Kidney (tissue), 14 donors: ENCODE results near the gene FATE1. TPM values are rescaled to one million over a fixed set of nuclear protein-coding genes. Genes with fewer than 3 reads are reported as not detected.

Experiments
- DNase-seq, 5 donors: peaks; one replicate each; pipeline ENCODE4 v3.0.0-alpha.2; 2013 to 2020
- FAIRE-seq: peaks from 2 replicates; lab custom pipeline; 2012; peaks lifted over from hg19 to GRCh38; lab: Jason Lieb, UNC
- H3K27ac ChIP-seq, 2 donors: one replicate each; pipeline ENCODE4 v1.7.0; 2013; ENCODE audit warnings: low read depth in 2 of 2, low read length in 2 of 2, inconsistent platforms in 1 of 2
- H3K27me3 ChIP-seq: one replicate; pipeline ENCODE4 v1.7.1; 2013; ENCODE audit warnings: low read length, inconsistent platforms; ENCODE audit not compliant: control insufficient read depth, insufficient read depth
- H3K36me3 ChIP-seq, 3 donors: one replicate each; pipeline versions ENCODE4 v1.7.0 to v1.7.1; 2013; ENCODE audit warnings: low read length in 3 of 3, control low read depth in 1 of 3, inconsistent platforms in 1 of 3; ENCODE audit not compliant: insufficient read depth in 3 of 3, control insufficient read depth in 2 of 3
- H3K4me1 ChIP-seq, 3 donors: one replicate each; pipeline versions ENCODE4 v1.7.0 to v1.7.1; 2013; ENCODE audit warnings: low read length in 3 of 3, inconsistent platforms in 1 of 3, low read depth in 1 of 3; ENCODE audit not compliant: control insufficient read depth in 2 of 3, insufficient read depth in 2 of 3
- H3K4me3 ChIP-seq, 3 donors: one replicate each; pipeline versions ENCODE4 v1.7.0 to v1.8.1; 2013; ENCODE audit warnings: low read length in 3 of 3, control low read depth in 1 of 3, inconsistent platforms in 1 of 3
- H3K9ac ChIP-seq, 3 donors: one replicate each; pipeline versions ENCODE4 v1.7.0 to v1.7.1; 2013; ENCODE audit warnings: low read length in 3 of 3, control low read depth in 1 of 3, inconsistent platforms in 1 of 3
- H3K9me3 ChIP-seq, 3 donors: one replicate each; pipeline versions ENCODE4 v1.7.0 to v1.7.1; 2013; ENCODE audit warnings: low read length in 3 of 3, control low read depth in 1 of 3, inconsistent platforms in 1 of 3; ENCODE audit not compliant: control insufficient read depth in 2 of 3, insufficient read depth in 1 of 3
- CTCF ChIP-seq: IDR thresholded peaks from 3 replicates; pipeline ENCODE4 v1.5.1; 2012; ENCODE audit warnings: mild to moderate bottlenecking, moderate library complexity, borderline replicate concordance; ENCODE audit not compliant: insufficient read depth; ENCODE audit errors: extremely low read depth
- intact Hi-C: fragments of 100-400 bp; cut with DNase I; formaldehyde crosslinking; loops from one replicate; pipeline ENCODE4 v1.11.1; 2022
- polyA plus RNA-seq: library from polyadenylated mRNA; stranded (reverse); fragments of 350-450 nt; fragmentation: Illumina TruSeq; extraction: RNeasy Lipid Tissue Mini Kit (QIAGEN cat#74804); gene quantifications from one replicate; pipeline ENCODE4 v1.2.3, GENCODE V29; 2014; ENCODE audit warnings: low read depth, low replicate concordance; ENCODE audit not compliant: insufficient read depth
- total RNA-seq: library from RNA; stranded (reverse); fragmentation: NEBNext Ultra II Directional; extraction: Animal tissue kit (Norgen Biotek cat#: 25700); gene quantifications from one replicate; pipeline ENCODE4 v1.2.1, GENCODE V29; 2021
- donor health status: control.
- donor health status: control.
- donor health status: control.
- donor health status: control.
- donor health status: control.
- donor health status: DM: yes; HTN: yes; CAD: no.
- donor health status: Normal renal cell carcinoma (clear cell type).

FATE1 gene
- total and polyA plus RNA-seq, 2 donors from 2014 or later, result 0.52 TPM; not detected in 1

DNA sequence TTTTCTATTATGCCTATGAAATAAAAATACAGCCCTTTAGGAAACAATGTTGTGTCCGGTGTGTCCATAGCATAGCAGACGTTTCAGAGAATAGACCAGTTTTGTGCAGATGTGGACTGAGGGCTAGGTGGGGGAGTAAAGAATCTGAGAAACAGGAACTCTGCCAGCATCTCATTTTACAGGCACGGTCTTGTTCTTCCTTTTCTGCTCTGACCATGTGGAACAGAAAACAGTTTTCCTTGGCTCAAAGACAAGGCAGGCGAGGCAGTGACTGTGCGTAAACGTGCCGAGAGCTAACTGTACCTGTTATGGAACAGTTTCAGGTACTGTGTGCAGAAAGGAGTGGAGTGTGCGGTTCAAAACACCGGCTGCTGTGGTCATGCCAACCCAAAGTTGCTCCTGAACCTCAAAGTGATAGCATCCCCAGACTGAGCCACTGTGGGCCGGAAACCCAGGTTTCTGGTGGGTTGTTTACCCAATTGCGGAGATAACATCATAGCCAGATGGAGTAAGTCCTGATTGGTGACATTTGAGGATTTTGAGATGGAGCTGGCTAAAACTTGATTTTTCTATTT is 38.9 kb downstream of the FATE1 start:
- DNase-seq (peak in 2 of 5 donors; percentile 24 to 30), FAIRE-seq (no peak)
- Histone ChIP-seq H3K9ac (no peak overlapping the region), H3K9me3 (no peaks in the 10 kb centered on the region), H3K4me1 (peaks cover 0 to 3% (median 0%) of the 10 kb centered on the region in 3 donors), H3K4me3 (no peak overlapping the region), H3K27me3 (no peaks in the 10 kb centered on the region), H3K36me3 (no peaks in the 10 kb centered on the region), H3K27ac (no peak overlapping the region)
- no peak for TF ChIP-seq CTCF
- intact Hi-C loops, result no loop called here

DNA sequence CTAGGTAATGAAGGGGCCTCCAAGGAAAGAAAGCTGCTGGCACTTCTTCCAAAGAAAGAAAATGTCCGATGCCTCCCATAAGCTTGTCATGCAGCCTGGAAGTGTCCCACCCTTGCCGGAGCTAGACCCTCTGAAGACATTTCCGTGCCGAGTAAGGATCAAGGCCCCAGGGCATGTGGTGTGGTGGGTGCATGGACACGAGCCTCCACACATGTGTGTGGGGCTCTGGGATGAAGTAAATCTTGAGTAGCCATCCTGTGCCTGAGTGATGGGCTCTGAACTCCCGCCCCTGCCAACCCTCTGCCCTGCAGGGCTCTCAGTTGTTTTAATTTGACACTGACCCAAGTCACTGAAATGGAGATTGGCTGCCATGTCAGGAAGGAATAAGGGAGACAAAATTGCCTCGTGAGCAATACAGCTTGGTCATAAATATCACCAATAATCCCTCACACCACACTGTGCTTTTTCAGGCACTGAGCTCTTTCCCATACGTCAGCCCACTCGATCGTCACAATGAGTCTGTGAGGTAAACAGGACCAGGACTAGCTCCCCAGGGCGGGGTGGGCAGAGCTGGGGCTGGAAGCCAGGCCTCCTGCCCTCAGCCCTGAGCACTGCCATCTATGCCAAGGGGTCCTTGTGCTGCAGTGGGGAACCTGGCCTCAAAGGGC is 43.3 kb downstream of the FATE1 start:
- no peaks in the 10 kb centered on the region for H3K9me3 ChIP-seq
- no peaks in the 10 kb centered on the region for H3K4me1 ChIP-seq
- no peak overlapping the region for H3K9ac ChIP-seq
- FAIRE-seq, result no peak
- H3K27ac ChIP-seq, result no peak overlapping the region
- H3K36me3 ChIP-seq, result no peaks in the 10 kb centered on the region
- no peak for TF ChIP-seq CTCF
- intact Hi-C loops, result no loop called here
- no peaks in the 10 kb centered on the region for H3K27me3 ChIP-seq
- H3K4me3 ChIP-seq, result no peak overlapping the region
- no peak for DNase-seq

GRCh38 chrX:151762802-151763201 is 47.0 kb downstream of the FATE1 start:
- Histone ChIP-seq H3K36me3 (no peaks in the 10 kb centered on the region), H3K4me3 (no peak overlapping the region), H3K9ac (no peak overlapping the region), H3K27ac (no peak overlapping the region), H3K27me3 (no peaks in the 10 kb centered on the region), H3K4me1 (no peaks in the 10 kb centered on the region), H3K9me3 (no peaks in the 10 kb centered on the region)
- TF ChIP-seq CTCF, result no peak
- intact Hi-C loops, result no loop called here
- FAIRE-seq (no peak), DNase-seq (no peak)
